Measurements from ENCODE around the gene NPM1.

Gene NPM1

DNA sequence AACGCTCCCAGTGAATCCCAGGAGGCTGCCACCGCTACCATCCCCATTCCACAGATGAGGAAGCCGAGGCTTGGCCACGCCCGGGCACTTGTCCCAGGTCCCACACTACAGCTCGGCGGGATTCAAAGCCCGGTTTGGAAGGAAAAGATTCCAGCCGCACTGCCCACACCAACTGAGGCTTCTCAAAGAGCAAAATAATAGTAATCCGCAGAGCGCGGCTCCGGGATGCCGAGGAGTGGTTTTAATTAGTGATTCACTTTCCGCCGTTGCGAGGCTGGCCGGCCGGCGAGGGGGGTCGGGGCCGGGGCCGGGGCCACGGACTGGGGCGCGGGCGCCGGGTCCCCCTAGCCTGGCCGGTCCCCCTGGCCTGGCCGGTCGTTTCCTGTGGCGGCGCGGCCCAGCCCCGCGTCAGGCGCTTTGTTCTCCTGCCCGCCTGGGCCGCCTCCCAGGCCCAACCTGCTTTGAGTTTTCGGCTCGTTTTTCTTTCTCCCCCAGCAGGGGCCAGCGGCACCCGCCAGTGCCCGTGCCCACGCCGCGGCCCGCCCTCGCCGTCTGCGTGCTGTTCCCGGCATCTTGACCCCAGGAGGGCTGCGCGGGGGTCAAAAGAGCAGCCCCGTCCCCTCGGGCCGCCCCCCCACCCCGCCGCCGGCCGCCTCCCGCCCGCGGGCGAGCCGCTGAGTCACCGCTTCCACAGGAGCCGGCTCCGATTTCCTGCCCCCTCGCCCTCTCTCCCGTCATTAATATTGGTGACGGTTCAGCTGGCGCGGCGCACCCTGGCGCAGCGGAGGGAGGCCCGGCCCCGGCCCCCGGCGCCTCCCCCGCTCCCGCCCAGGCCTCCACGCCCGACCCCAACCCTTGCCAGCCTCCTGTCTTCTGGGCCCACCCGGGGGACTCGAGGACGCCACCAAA, 63.0 kb downstream of the NPM1 start:
- DNase-seq (ENCODE audit: low read depth): peak; percentile 70

DNA sequence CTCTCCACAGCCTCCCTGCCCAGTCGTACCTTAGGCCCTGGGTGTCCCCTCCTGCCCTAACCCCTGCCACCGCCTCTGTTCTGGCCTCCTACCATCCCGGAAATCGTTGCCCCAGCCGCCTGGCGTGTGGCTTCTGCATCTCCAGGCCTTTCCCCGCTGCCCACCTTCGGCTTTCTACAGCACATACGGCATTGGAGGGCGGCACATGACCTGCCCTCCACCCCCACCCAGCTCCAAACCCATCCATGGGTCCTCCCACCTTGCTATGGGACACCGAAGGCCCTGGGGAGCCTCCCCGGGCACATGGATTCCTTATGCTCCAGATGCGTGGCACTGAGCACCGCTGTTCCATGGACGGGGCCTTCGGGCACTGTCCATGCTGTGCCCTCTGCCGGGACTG, 63.8 kb downstream of the NPM1 start:
- DNase-seq (ENCODE audit: low read depth): no peak

DNA sequence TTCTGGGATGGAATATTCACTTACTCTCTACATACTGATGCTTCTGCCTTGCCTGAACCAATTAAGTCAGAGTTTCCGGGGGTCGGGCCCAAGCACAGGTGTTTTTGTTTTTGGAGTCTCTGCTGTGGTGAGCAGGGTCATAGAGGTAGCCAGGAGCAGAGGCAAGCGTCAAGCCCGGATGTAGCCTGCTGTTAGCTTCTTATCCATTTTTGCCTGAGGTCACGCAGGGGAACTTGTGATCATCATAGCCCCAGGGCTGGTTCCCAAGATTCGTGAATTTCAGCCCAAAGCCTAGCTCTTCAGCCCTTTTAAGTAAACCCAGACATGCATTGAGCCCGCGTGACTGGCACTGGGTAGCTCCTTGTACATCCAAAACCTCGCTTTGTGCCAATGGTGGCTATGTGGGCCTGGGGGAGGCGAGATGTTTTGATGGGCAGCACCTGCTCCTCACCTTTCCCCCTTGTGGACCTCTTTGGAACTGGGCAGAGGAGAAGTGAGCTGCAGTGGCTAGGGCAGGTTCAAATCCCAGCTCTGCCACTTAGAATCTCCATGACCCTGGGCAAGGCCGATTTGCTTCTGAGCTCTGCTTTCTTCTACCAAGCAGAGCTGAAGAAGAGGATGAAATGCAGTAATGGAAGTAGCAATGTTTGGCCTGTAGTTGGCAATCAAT, 65.5 kb downstream of the NPM1 start:
- DNase-seq (ENCODE audit: low read depth): no peak

DNA sequence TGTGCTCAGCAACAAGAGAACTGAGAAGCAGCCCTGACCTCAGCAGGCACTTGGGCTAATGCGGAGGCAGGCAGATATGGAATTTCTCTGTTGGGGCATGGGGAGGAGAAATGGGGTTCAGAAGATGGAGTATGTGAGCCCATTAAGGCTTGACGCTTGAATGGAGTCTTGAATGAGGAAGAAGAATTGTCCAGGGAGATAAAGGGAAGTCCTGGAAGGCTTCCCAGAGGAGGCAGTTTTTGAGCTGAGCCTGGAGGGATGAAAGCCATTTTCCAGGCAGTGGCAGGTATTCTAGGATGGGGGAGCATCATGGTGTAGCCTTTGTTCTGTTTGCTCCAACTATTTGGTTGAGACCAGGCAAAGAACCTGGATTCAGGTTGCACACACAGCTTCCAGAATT, 66.3 kb downstream of the NPM1 start:
- no peak for DNase-seq (ENCODE audit: low read depth)

DNA sequence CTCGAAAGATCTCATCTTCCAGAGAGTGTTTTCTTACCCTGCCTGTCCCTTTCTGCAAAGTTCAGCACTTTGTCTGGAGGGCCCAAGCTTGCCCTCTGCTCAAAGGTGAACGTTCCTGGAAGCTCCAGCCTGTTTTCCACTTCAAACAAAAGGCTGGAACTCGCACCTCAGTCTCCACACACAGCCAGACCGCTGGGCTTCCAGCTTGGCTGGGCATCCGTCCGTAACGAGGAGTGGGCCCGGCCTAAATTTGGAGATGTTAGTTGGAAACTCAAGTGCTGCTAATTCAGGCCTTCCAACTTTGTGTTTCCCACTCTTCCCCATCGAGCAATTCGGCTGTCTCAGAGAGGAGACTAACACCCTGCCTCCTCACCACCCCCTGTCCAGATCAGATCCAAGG, 66.9 kb downstream of the NPM1 start:
- no peak for DNase-seq (ENCODE audit: low read depth)

DNA sequence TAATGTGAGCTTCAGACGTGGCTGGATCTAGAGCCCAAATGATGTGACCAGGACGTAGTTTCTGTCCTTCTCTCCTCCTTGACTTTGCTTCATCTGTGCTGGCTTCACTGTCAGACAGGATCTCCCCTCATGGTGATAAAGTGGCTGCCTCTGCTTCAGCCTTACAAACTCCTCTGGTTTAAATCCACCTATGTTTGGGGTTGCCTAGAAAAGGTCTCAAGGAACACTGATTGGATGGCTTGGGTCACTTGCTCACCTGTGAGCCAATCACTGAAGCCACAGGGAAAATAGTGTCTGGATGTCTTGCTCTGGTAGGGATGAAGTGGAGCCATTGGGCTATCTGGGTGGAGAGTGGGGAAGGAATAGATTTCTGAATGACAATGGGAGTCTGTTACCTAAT, 67.9 kb downstream of the NPM1 start:
- no peak for DNase-seq (ENCODE audit: low read depth)

DNA sequence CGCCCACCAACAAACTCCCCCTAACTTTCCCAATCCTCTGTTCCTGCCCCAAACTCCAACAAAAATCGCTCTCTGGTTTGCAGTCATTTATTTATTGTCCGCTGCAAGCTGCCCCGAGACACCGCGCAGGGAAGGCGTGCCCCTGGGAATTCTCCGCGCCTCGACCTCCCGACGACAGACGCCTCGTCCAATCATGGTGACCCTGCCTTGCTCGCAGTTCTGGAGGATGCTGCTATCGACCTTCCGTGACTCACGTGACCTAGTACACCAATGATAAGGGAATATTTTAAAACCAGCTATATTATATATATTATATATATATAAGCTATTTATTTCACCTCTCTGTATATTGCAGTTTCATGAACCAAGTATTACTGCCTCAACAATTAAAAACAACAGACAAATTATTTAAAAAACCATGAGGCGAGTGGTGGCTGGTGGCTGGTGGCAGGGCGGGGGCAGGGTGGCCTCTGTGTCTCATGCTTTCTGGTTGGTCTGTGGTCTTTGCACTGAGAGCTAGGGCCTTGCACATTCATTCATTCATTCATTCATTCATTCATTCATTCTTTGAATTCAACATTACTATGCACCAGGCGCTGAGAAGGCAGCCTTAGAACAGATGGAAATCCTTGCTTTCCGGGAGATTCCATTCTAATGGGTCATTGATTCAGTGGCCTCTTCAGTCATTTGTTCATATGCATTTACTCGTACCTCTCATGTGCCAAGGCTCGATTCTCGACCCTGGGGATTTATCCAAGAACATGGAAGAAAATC, 69.7 kb downstream of the NPM1 start:
- DNase-seq (ENCODE audit: low read depth): no peak

DNA sequence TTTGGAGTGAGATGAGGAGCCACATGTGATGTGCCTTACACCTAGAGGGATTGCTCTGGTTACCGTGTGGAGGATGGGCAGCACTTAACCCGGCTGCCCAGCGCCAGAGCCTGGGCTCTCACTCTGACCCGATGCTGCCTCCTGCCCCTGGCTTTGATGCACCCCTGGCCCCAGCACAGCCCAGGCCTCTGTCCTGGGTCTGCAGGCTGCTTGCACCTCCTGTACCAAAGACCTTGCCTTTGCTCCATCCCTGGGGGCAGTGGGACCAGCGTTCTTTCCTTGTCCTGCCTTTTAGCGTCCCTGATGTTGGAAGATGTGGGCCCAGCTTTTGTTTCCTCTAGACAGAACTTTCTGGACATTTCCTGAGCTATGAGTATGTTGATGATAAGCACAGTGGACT, 72.2 kb downstream of the NPM1 start:
- no peak for DNase-seq (ENCODE audit: low read depth)

Measured in iris pigment epithelial cell (primary cell).